Panc1 (cell line): Measurements from ENCODE around the gene SURF4.

Experiments
- POLR2AphosphoS5 ChIP-seq: IDR thresholded peaks from 2 replicates; pipeline ENCODE4 v1.6.1; 2012; ENCODE audit warnings: mild to moderate bottlenecking, low read depth, low read length, moderate library complexity
- SIN3A ChIP-seq: IDR thresholded peaks from 2 replicates; pipeline ENCODE4 v1.6.1; 2012; ENCODE audit warnings: low read depth, mild to moderate bottlenecking, low read length, moderate library complexity, borderline replicate concordance; ENCODE audit not compliant: insufficient read depth
- TF ChIP-seq, protein P1 (sequence below): fragments of 450-650 bp; IDR thresholded peaks from 2 replicates; pipeline ENCODE4 v1.5.1; 2017; ENCODE audit warnings: mild to moderate bottlenecking

DNA sequence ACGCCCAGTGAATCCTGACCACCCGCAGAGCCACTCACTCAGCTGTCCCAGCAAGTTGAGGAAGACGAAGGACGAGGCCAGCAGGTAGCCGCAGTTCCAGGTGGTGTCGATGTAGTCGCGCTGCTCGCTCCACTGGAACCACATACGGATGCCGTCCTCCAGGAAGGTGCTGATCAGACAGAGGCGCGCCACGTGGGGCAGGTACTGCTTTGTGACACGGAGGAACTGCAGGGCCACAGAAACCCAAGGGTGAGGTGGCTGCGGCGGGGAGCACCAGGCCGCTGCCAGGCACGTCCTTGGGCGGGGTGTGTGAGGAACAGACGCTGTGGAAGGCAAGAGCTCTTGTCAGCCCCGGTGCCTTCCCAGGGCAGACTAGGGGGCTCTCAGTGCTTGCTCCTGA is 8.6 kb downstream of the SURF4 start:
- TF ChIP-seq, protein P1, sequence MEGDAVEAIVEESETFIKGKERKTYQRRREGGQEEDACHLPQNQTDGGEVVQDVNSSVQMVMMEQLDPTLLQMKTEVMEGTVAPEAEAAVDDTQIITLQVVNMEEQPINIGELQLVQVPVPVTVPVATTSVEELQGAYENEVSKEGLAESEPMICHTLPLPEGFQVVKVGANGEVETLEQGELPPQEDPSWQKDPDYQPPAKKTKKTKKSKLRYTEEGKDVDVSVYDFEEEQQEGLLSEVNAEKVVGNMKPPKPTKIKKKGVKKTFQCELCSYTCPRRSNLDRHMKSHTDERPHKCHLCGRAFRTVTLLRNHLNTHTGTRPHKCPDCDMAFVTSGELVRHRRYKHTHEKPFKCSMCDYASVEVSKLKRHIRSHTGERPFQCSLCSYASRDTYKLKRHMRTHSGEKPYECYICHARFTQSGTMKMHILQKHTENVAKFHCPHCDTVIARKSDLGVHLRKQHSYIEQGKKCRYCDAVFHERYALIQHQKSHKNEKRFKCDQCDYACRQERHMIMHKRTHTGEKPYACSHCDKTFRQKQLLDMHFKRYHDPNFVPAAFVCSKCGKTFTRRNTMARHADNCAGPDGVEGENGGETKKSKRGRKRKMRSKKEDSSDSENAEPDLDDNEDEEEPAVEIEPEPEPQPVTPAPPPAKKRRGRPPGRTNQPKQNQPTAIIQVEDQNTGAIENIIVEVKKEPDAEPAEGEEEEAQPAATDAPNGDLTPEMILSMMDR = no peak
- TF ChIP-seq SIN3A (no peak), POLR2AphosphoS5 (no peak)
